ENCODE results near the gene USP30.

Gene USP30

GRCh38 chr12:109098183-109098604 lies 45.8 kb downstream of the USP30 start:
- DNase-seq = no peak

GRCh38 chr12:109098651-109099050 lies 46.3 kb downstream of the USP30 start:
- no peak for DNase-seq

GRCh38 chr12:109099431-109100020 lies 47.1 kb downstream of the USP30 start:
- no peak for DNase-seq

GRCh38 chr12:109100741-109101140 lies 48.4 kb downstream of the USP30 start:
- DNase-seq = no peak

- DNase-seq = no peak
These were observed 50.1 kb downstream of the USP30 start for GRCh38 chr12:109102491-109102890.

GRCh38 chr12:109105176-109105575 lies 52.8 kb downstream of the USP30 start:
- DNase-seq = no peak

GRCh38 chr12:109109746-109110350 lies 57.5 kb downstream of the USP30 start:
- no peak for DNase-seq

- DNase-seq = no peak
These were observed 58.7 kb downstream of the USP30 start for GRCh38 chr12:109110988-109111495.

- no peak for DNase-seq
These were observed 60.5 kb downstream of the USP30 start for GRCh38 chr12:109112720-109113465.

GRCh38 chr12:109113661-109114321 lies 61.4 kb downstream of the USP30 start:
- DNase-seq = no peak

GRCh38 chr12:109114644-109115043 lies 62.3 kb downstream of the USP30 start:
- no peak for DNase-seq

- no peak for DNase-seq
These were observed 63.0 kb downstream of the USP30 start for GRCh38 chr12:109115404-109115757.

GRCh38 chr12:109115758-109116610 lies 63.6 kb downstream of the USP30 start, which contains the start of gene ACACB:
Gene ACACB, plus strand, starts transcription at chr12:109116587. Its CDS starts 22,819 bp downstream, at chr12:109139406.
- DNase-seq = no peak

- no peak for DNase-seq
These were observed 64.2 kb downstream of the USP30 start for GRCh38 chr12:109116611-109116949.

- no peak for DNase-seq
These were observed 67.7 kb downstream of the USP30 start for GRCh38 chr12:109120095-109120494.

- no peak for DNase-seq
These were observed 68.2 kb downstream of the USP30 start for GRCh38 chr12:109120557-109120956.

GRCh38 chr12:109121346-109121880 lies 69.0 kb downstream of the USP30 start:
- DNase-seq = no peak

GRCh38 chr12:109124878-109125648 lies 72.7 kb downstream of the USP30 start:
- DNase-seq = no peak

GRCh38 chr12:109125791-109126190 lies 73.4 kb downstream of the USP30 start:
- DNase-seq = no peak

GRCh38 chr12:109126784-109127183 lies 74.4 kb downstream of the USP30 start:
- DNase-seq = no peak

GRCh38 chr12:109127533-109128242 lies 75.3 kb downstream of the USP30 start:
- DNase-seq = no peak

All from NCI-H187 treated with DMSO at 0.1 percent for 48 hours (cell line).